ENCODE measurements around the gene GALR2. TPM values are rescaled to one million over a fixed set of nuclear protein-coding genes. Genes with fewer than 3 reads are reported as not detected.
"Not testable (repeated sequence)": the region's sequence is repeated elsewhere in the genome, so short reads cannot be mapped to it uniquely, and the experiment has no call there.

GALR2 gene
- total RNA-seq, 2 experiments from 2014 or later = 3.5 to 4.8 TPM

GRCh38 chr17:76076146-76076764, 1.7 kb downstream of the GALR2 start:
- DNase-seq = peak; percentile 17
- peaks cover 42% of the 10 kb centered on the region for H3K4me1 Mint-ChIP-seq (ENCODE audit: low read depth)
- peaks cover 4% of the 10 kb centered on the region for H3K36me3 Mint-ChIP-seq
- H3K9me3 Mint-ChIP-seq = no peaks in the 10 kb centered on the region
- H3K27me3 Mint-ChIP-seq = peaks cover 38% of the 10 kb centered on the region
- peak overlapping the region; percentile 40 for H3K4me3 Mint-ChIP-seq
- H3K27ac Mint-ChIP-seq = no peak overlapping the region
- intact Hi-C loops (cut with micrococcal nuclease) = loop anchor here (10.0 kb wide), 1 partner anchor 291 kb away; the partner anchor contains the start of gene UNK
- ChIA-PET POLR2A (interaction anchor here (1.9 kb wide), 1 partner anchor 13 kb away, joined by 6 read pairs; no protein-coding TSS in a partner anchor), CTCF (interaction anchor here (0.7 to 1.8 kb wide), 3 partner anchors 45 to 62 kb away, joined by 3 to 11 read pairs (median 3); no protein-coding TSS in a partner anchor)

- Mint-ChIP-seq H3K9me3 (no peaks in the 10 kb centered on the region), H3K4me1 (ENCODE audit: low read depth) (peaks cover 42% of the 10 kb centered on the region), H3K27ac (no peak overlapping the region), H3K36me3 (peaks cover 4% of the 10 kb centered on the region), H3K27me3 (peaks cover 38% of the 10 kb centered on the region), H3K4me3 (peak overlapping the region; percentile 40)
- DNase-seq = peak; percentile 62
- ChIA-PET CTCF (interaction anchor here (0.7 kb wide), 2 partner anchors 26 to 44 kb away, joined by 3 read pairs; no protein-coding TSS in a partner anchor), POLR2A (interaction anchor here (0.7 to 1.9 kb wide), 2 partner anchors 13 to 201 kb away, joined by 4 to 6 read pairs; no protein-coding TSS in a partner anchor)
- intact Hi-C loops (cut with micrococcal nuclease) = loop anchor here (10.0 kb wide), 1 partner anchor 292 kb away; the partner anchor contains the start of gene UNK
Observed at GRCh38 chr17:76076765-76077583, 2.4 kb downstream of the GALR2 start.

- intact Hi-C loops (cut with micrococcal nuclease) = loop anchor here (10.0 kb wide), 1 partner anchor 293 kb away; the partner anchor contains the start of gene UNK
- H3K27me3 Mint-ChIP-seq = peaks cover 38% of the 10 kb centered on the region
- no peak overlapping the region for H3K27ac Mint-ChIP-seq
- ChIA-PET POLR2A (interaction anchor here (0.7 kb wide), 1 partner anchor 202 kb away, joined by 4 read pairs; no protein-coding TSS in a partner anchor), CTCF (interaction anchor here (0.7 to 0.9 kb wide), 2 partner anchors 27 to 63 kb away, joined by 3 to 4 read pairs; no protein-coding TSS in a partner anchor)
- no peaks in the 10 kb centered on the region for H3K9me3 Mint-ChIP-seq
- no peak for DNase-seq
- no peak overlapping the region for H3K4me3 Mint-ChIP-seq
- H3K4me1 Mint-ChIP-seq (ENCODE audit: low read depth) = peaks cover 40% of the 10 kb centered on the region
- peaks cover 4% of the 10 kb centered on the region for H3K36me3 Mint-ChIP-seq
Observed at GRCh38 chr17:76077584-76078110, 3.1 kb downstream of the GALR2 start.

GRCh38 chr17:76078370-76078769, 3.8 kb downstream of the GALR2 start:
- Mint-ChIP-seq H3K27me3 (peaks cover 38% of the 10 kb centered on the region), H3K4me1 (ENCODE audit: low read depth) (peaks cover 36% of the 10 kb centered on the region)
- H3K4me3 Mint-ChIP-seq, DNase-seq, POLR2A ChIA-PET, H3K36me3 Mint-ChIP-seq, H3K27ac Mint-ChIP-seq, H3K9me3 Mint-ChIP-seq: not testable (repeated sequence)
- intact Hi-C loops (cut with micrococcal nuclease) = loop anchor here (10.0 kb wide), 1 partner anchor 294 kb away; the partner anchor contains the start of gene UNK
- CTCF ChIA-PET = interaction anchor here (0.9 to 2.1 kb wide), 3 partner anchors 15 to 64 kb away, joined by 4 to 9 read pairs (median 7); no protein-coding TSS in a partner anchor

- intact Hi-C loops (cut with micrococcal nuclease) = loop anchor here (10.0 kb wide), 1 partner anchor 294 kb away; the partner anchor contains the start of gene UNK
- Mint-ChIP-seq H3K27me3 (peaks cover 35% of the 10 kb centered on the region), H3K4me1 (ENCODE audit: low read depth) (peaks cover 36% of the 10 kb centered on the region), H3K27ac (no peak within 1 kb of the TSS), H3K4me3 (no peak within 1 kb of the TSS), H3K9me3 (no peaks in the 10 kb centered on the region), H3K36me3 (peaks cover 4% of the 10 kb centered on the region)
- ChIA-PET CTCF (interaction anchor here (1.2 to 2.1 kb wide), 2 partner anchors 16 to 65 kb away, joined by 7 to 9 read pairs; no protein-coding TSS in a partner anchor), POLR2A (interaction anchor here (0.7 kb wide), 1 partner anchor 1080 kb away, joined by 3 read pairs; no protein-coding TSS in a partner anchor)
- DNase-seq = no peak
Observed at GRCh38 chr17:76078860-76079534, 4.4 kb downstream of the GALR2 start, which contains the start of gene ZACN. Gene ZACN (plus strand): TSS chr17:76079182. CDS start chr17:76079265, 83 bp downstream.

- intact Hi-C loops (cut with micrococcal nuclease) = loop anchor here (10.0 kb wide), 1 partner anchor 295 kb away; the partner anchor contains the start of gene UNK
- ChIA-PET CTCF (interaction anchor here (1.2 to 2.1 kb wide), 3 partner anchors 16 to 80 kb away, joined by 3 to 9 read pairs (median 7); no protein-coding TSS in a partner anchor), POLR2A (interaction anchor here (0.7 to 0.9 kb wide), 2 partner anchors 26 to 1081 kb away, joined by 3 read pairs; no protein-coding TSS in a partner anchor)
- H3K9me3 Mint-ChIP-seq = no peaks in the 10 kb centered on the region
- H3K36me3 Mint-ChIP-seq = peaks cover 6% of the 10 kb centered on the region
- no peak overlapping the region for H3K4me3 Mint-ChIP-seq
- DNase-seq = no peak
- H3K4me1 Mint-ChIP-seq (ENCODE audit: low read depth) = peaks cover 36% of the 10 kb centered on the region
- H3K27me3 Mint-ChIP-seq = peaks cover 35% of the 10 kb centered on the region
- H3K27ac Mint-ChIP-seq = no peak overlapping the region
Observed at GRCh38 chr17:76079535-76079955, 5.0 kb downstream of the GALR2 start.

- Mint-ChIP-seq H3K36me3 (peaks cover 5% of the 10 kb centered on the region), H3K4me3 (no peak overlapping the region), H3K27ac (no peak overlapping the region), H3K9me3 (no peaks in the 10 kb centered on the region), H3K27me3 (peaks cover 31% of the 10 kb centered on the region), H3K4me1 (ENCODE audit: low read depth) (peaks cover 32% of the 10 kb centered on the region)
- no peak for DNase-seq
- intact Hi-C loops (cut with micrococcal nuclease) = loop anchor here (10.0 kb wide), 1 partner anchor 295 kb away; the partner anchor contains the start of gene UNK
- CTCF ChIA-PET = interaction anchor here (0.6 to 2.1 kb wide), 5 partner anchors 23 to 200 kb away, joined by 3 to 9 read pairs (median 4); no protein-coding TSS in a partner anchor
- POLR2A ChIA-PET = interaction anchor here (0.7 to 0.9 kb wide), 2 partner anchors 27 to 1081 kb away, joined by 3 read pairs; no protein-coding TSS in a partner anchor
Observed at GRCh38 chr17:76079956-76080767, 5.6 kb downstream of the GALR2 start.

GRCh38 chr17:76080768-76081287, 6.2 kb downstream of the GALR2 start:
- ChIA-PET CTCF (interaction anchor here (0.7 to 2.1 kb wide), 6 partner anchors 10 to 199 kb away, joined by 3 to 9 read pairs (median 3); no protein-coding TSS in a partner anchor), POLR2A (no interaction called here)
- intact Hi-C loops (cut with micrococcal nuclease) = no loop called here
- Mint-ChIP-seq H3K4me1 (ENCODE audit: low read depth) (peaks cover 26% of the 10 kb centered on the region), H3K27me3 (peaks cover 25% of the 10 kb centered on the region), H3K9me3 (no peaks in the 10 kb centered on the region), H3K36me3 (peaks cover 4% of the 10 kb centered on the region), H3K4me3 (no peak overlapping the region), H3K27ac (no peak overlapping the region)
- DNase-seq = no peak

- DNase-seq = no peak
- H3K36me3 Mint-ChIP-seq = peaks cover 4% of the 10 kb centered on the region
- H3K27ac Mint-ChIP-seq = no peak overlapping the region
- H3K9me3 Mint-ChIP-seq = no peaks in the 10 kb centered on the region
- peaks cover 18% of the 10 kb centered on the region for H3K27me3 Mint-ChIP-seq
- H3K4me1 Mint-ChIP-seq (ENCODE audit: low read depth) = peaks cover 20% of the 10 kb centered on the region
- no peak overlapping the region for H3K4me3 Mint-ChIP-seq
- CTCF ChIA-PET = interaction anchor here (0.7 to 1.2 kb wide), 3 partner anchors 11 to 198 kb away, joined by 3 to 4 read pairs (median 3); no protein-coding TSS in a partner anchor
- POLR2A ChIA-PET = no interaction called here
- intact Hi-C loops (cut with micrococcal nuclease) = no loop called here
Observed at GRCh38 chr17:76081295-76082210, 7.0 kb downstream of the GALR2 start.

Measured in activated CD4-positive, alpha-beta memory T cell treated with anti-CD3 and anti-CD28 coated beads for 36 hours (primary cell).